ENCODE results near the gene MTCL1. TPM values are rescaled to one million over a fixed set of nuclear protein-coding genes. Genes with fewer than 3 reads are reported as not detected.

The MTCL1 gene
- total and polyA plus RNA-seq, 10 of the 15 experiments (the other 5 are each of a cell fraction or from before 2014, with no cell fraction given): 0.03 to 0.36 (median 0.13) TPM; not detected in 4

- Histone ChIP-seq H3K27ac (ENCODE audit: control insufficient read depth, insufficient read depth) (no peak overlapping the region), H3K4me3 (no peak overlapping the region), H3K9me3 (replicated peaks; ENCODE audit: control insufficient read depth, insufficient read depth, low read length) (no peaks in the 10 kb centered on the region), H3K9ac (ENCODE audit: control insufficient read depth, insufficient read depth, low read length) (no peak overlapping the region), H4K20me1 (ENCODE audit: control insufficient read depth, insufficient read depth) (no peaks in the 10 kb centered on the region), H3K4me2 (ENCODE audit: control insufficient read depth, insufficient read depth) (no peak overlapping the region), H3K36me3 (ENCODE audit: control insufficient read depth in 2 of 2, insufficient read depth in 2 of 2, low read length in 1 of 2) (no peaks in the 10 kb centered on the region), H3K4me1 (ENCODE audit: control insufficient read depth, insufficient read depth, low read length) (no peaks in the 10 kb centered on the region), H3K79me2 (ENCODE audit: control insufficient read depth, insufficient read depth, low read length) (no peaks in the 10 kb centered on the region), H2AFZ (ENCODE audit: control insufficient read depth, low read depth, low read length) (no peak overlapping the region), H3K27me3 (replicated peaks in 1 of 2; ENCODE audit: control insufficient read depth in 2 of 2, insufficient read depth in 2 of 2, low read length in 1 of 2) (no peaks in the 10 kb centered on the region)
- CTCF ChIA-PET: no interaction called here
- ATAC-seq (no peak), DNase-seq (ENCODE audit: low read depth, low spot score) (no peak), FAIRE-seq (no peak)
- SMC1A ChIA-PET (ENCODE audit: uncharacterized antibody, unreplicated experiment): interaction anchor here (0.6 kb wide), 1 partner anchor 253 kb away, joined by 3 read pairs; no protein-coding TSS in a partner anchor
- BruUV-seq (replicated peaks): no TSS peak
- 34% methylated on average over 16 of the region's 16 CpGs for WGBS (ENCODE audit: insufficient coverage, insufficient replicate concordance, low lambda C conversion rate, missing lambda C conversion rate)
- RAD21 ChIA-PET (ENCODE audit: unreplicated experiment): no interaction called here
- intact Hi-C loops (cut with micrococcal nuclease; ENCODE audit: unreplicated experiment): no loop called here
- POLR2A ChIA-PET: no interaction called here
- in situ Hi-C loops (cut with MboI): no loop called here
- TF ChIP-seq NFYA (IDR thresholded peaks at IDR 0.05; ENCODE audit: borderline replicate concordance, low read depth, low read length): no peak
- no peak for TF ChIP-seq KLF5 (IDR thresholded peaks at IDR 0.05; ENCODE audit: partially characterized antibody)
- no peak for TF ChIP-seq ZBTB4 (CRISPR knock-in tag; IDR thresholded peaks at IDR 0.05)
- no peak for TF ChIP-seq TARDBP (IDR thresholded peaks at IDR 0.05; ENCODE audit: borderline replicate concordance)
- TF ChIP-seq ATF3 (IDR thresholded peaks at IDR 0.05; ENCODE audit: borderline replicate concordance, extremely low read depth, low read depth, low read length): no peak
- TF ChIP-seq SP1 (IDR thresholded peaks at IDR 0.05; ENCODE audit: low read depth, low read length): no peak
- TF ChIP-seq JUND (IDR thresholded peaks at IDR 0.05; ENCODE audit: low read depth, low read length): no peak
- no peak for TF ChIP-seq PRDM15 (CRISPR knock-in tag; IDR thresholded peaks at IDR 0.05)
- TF ChIP-seq E4F1 (IDR thresholded peaks at IDR 0.05; ENCODE audit: borderline replicate concordance, partially characterized antibody): no peak
- no peak for TF ChIP-seq YY1 (IDR thresholded peaks at IDR 0.05; ENCODE audit: low read depth, low read length)
- no peak for TF ChIP-seq CHD2 (IDR thresholded peaks at IDR 0.05; ENCODE audit: borderline replicate concordance, low read depth, low read length)
- no peak for TF ChIP-seq RELA (IDR thresholded peaks at IDR 0.05; ENCODE audit: borderline replicate concordance, partially characterized antibody)
- no peak for TF ChIP-seq CBFB (IDR thresholded peaks at IDR 0.05; ENCODE audit: low read depth)
- TF ChIP-seq MYB (IDR thresholded peaks at IDR 0.05; ENCODE audit: borderline replicate concordance, low read depth, low read length): no peak
These were observed 24.9 kb downstream of the MTCL1 start for GRCh38 chr18:8730080-8730827.

All from GM12878 (cell line).